Stimulated activated CD8-positive, alpha-beta memory T cell treated with anti-CD3 and anti-CD28 coated beads, Interleukin-4, amount 100 ng/mL, for 1 hour (primary cell): ENCODE measurements around the gene STK40.

Source experiments
- DNase-seq, 2 donors: peaks; one replicate each; pipeline ENCODE4 v3.0.0-alpha.2; 2020; ENCODE audit warnings: low read depth in 2 of 2, low spot score in 1 of 2

Gene STK40

DNA sequence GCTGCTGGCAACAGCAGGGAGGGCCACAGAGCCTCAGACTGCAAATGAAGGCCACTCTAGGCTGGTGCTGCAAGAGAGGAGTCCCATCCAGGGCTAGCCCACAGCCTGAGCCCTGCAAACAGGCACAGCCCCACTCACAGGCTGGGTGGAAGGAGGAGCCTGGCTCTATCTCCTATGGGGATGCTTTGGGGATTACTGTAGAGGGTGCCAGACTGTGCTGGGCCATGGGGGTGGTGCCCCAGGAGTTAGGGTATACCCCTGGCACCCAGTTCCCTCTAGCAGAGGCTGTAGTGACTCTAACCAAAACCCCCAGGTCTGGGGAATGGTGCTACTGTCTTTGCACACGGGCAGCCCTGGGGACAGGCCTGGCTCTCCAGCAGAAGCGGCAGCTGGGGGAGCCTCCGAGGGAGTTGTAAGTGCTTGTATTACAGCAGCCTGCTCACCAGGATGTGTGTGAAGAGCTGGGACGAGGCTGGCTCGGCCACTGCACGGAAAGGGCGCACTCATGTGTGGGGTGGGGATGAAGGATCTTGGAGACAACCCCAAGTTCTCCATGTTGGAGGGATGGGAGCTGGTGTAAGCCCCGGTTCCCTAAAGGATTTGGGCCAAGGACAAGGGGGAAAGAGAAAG, 38.9 kb downstream of the STK40 start:
- no peak for DNase-seq

DNA sequence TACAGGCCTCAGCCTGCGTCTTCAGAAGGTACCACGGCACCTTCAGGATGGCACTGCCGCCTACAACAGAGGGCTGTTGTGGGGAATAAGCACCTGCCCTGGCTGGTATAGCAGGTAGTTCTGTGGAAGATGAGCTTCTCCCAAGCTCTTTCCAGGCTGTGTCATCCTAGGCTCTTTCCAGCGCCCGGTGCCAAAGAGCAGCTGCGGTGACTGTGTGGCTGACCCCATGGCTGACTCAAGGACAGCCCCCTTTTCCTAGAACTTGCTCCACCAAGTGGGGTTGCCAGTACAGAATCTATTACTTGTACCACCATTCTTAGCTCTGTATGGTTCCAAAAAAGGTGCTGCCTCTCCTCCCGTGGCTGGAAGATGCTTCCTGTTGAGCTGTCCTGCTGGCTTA, 40.4 kb downstream of the STK40 start:
- DNase-seq, result no peak

- no peak for DNase-seq
These were observed 41.4 kb downstream of the STK40 start for GRCh38 chr1:36344395-36344680.

DNA sequence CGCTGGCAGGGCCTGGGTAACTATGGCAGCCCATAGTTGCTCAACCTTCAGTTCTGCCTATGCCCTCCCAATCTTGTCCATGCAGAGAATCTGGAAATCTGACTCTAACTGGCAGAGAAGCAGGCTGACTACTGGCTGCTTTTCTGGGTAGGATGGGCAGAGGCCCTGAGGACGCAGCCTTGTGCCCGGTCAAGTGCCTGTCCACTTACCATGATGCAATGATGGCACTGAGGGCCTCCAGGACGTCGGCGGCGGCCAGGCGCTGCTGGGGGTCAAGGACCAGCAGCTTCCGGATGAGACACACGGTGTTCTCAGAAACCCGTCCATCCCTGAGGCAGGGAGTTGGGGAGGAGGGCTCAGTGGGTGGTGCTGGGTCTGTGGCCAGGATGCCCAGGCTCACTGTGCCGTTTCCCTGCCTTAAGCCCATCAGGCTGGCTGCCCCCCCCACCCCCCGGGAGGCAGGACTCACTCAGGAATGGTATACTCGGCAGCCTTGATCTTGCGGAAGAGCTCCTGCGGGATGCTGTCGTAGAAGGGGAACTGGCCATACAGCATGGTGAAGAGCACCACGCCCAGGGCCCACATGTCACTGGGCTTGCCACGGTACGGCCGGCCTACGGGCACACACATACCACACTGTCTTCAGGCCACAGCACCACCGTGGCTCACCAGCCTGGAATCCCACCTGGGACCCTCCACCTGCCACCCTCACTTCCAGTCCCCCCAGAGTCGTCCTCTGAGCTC, 41.9 kb downstream of the STK40 start:
- no peak for DNase-seq

- peak in 1 of 2 donors; percentile 29 for DNase-seq
These were observed 43.1 kb downstream of the STK40 start for GRCh38 chr1:36342426-36343185.

GRCh38 chr1:36341626-36342320, 44.0 kb downstream of the STK40 start:
- DNase-seq, result no peak

GRCh38 chr1:36339615-36340014, 46.1 kb downstream of the STK40 start:
- DNase-seq, result no peak

GRCh38 chr1:36339215-36339614, 46.5 kb downstream of the STK40 start:
- no peak for DNase-seq

GRCh38 chr1:36337830-36338229, 47.9 kb downstream of the STK40 start:
- DNase-seq, result no peak

DNA sequence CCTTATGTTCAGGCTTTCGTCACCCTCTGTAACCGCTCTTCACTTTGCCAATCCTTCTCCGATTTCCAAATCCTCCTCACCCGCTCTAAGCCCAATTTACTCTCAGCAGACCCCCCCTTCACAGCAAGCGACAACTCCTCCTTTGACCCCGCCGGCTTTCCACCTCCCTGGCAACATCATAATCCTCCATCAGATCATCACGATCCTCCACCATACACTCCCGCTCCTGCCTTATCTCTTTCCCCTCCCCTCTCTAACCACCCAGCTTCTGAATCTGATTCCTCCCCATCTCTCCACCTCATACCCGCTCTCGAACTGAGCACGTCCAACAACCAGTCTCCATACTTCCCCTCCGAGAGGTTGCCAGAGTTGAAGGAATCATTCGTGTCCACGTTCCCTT, 54.8 kb downstream of the STK40 start:
- no peak for DNase-seq

GRCh38 chr1:36329817-36330216, 55.9 kb downstream of the STK40 start:
- DNase-seq, result no peak

GRCh38 chr1:36328713-36329112, 57.0 kb downstream of the STK40 start:
- DNase-seq, result no peak

DNA sequence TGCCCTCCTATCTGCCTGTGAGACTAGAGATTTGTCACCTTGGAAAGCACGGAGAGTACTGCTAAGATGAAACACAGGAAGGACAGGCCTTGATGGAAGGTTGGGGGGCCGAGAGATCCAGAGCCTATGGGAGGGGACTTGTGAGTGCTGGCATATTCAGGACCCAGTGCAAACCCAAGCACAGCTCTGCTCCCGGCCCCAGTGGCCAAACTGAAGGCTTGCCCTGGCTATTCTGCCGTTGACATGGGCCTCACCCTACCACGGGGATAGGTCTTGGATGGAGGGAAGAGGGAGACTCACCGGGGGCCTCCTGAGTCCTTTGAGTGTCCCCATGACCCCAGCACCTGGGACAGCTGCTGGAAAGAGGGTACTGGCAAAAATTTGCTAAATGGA, 57.6 kb downstream of the STK40 start:
- DNase-seq, result no peak

- no peak for DNase-seq
These were observed 58.2 kb downstream of the STK40 start for GRCh38 chr1:36327421-36328087.

DNA sequence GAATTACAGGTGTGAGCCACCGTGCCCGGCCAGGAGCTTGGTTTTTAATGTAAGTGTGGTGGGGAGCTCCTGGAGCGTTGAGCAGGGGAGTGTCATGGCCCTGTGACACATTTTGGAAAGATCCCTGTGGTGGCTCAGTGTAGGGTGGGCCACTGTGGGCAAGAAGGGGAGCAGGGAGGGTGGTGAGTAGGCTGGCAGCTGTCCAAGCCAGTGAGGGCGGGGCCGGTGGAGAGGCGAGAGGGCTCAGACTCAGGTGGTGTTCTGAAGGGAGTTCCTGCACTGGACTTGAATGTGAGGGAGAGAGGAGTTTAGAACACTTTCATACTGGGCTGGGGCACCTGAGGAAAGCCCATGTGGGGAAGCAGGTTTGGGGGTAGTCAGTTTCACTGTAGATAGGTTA, 59.2 kb downstream of the STK40 start:
- DNase-seq, result no peak

DNA sequence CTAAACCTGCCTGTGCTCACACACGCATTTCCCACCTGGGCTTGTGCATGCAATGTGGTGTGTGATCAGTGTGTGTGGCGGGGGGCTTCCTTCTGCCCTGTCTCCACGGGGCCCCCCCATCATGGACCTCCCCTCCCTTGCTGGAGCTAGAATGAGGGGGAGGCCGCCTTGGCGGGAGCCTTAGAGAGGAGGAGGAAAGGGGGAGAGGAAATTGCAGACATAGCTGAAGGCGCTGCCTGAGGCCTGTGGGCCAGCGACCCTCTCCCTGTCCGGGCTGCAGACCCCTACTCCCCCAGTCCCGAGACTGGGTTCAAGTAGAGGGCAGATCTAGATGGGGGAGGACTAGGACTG, 61.4 kb downstream of the STK40 start:
- no peak for DNase-seq

DNA sequence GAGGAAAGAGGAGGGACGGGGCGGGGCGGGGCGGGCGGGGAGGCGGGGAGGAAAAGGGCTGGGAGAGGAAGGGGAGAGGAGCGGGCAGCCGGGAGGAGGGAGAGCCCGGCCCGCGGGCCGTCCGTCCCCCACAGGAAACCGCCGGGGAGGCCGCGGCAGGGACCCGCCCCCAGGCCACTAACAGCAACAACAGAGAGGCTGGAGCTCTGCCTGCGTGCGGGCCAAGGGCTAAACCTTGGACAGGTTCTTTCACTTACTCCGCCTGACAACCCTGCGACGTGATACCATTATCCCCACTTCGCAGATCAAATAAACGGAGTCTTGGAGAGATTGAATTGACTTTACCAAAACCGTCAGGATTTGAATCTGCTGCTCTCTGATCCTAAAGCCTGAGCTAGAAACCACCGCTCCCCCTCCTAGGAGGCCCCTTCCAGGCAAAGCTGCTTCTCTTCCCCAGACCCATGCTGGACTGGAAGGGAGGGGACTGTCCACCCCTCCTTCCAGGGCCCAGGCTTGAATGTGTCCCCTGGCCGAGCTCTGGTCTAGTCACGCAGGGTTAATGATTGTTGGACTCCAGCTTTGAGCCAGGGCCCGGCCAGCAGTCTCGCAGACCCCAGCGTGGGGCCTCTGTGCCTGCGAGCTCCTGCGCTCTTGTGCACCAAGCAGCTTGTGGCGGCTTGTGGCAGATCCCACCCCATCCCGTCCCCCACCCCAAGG, 61.9 kb downstream of the STK40 start, which contains the start of gene EVA1B:
EVA1B (minus strand) TSS at position 10 of the 717 bp plus-strand sequence. CDS start 608 bp downstream, outside the sequence.
- DNase-seq, result no peak

- no peak for DNase-seq
These were observed 62.7 kb downstream of the STK40 start for GRCh38 chr1:36322786-36323635.

GRCh38 chr1:36322041-36322785, 63.5 kb downstream of the STK40 start:
- DNase-seq, result no peak
